Astrocyte of the spinal cord (primary cell): Measurements from ENCODE around the gene AUH.

ENCODE experiments used
- DNase-seq: peaks from one replicate; pipeline ENCODE4 v3.0.0; 2011; ENCODE audit warnings: low read depth, low spot score
- H3K4me3 ChIP-seq: 2 replicates; pipeline ENCODE4 v1.5.1; 2011; ENCODE audit warnings: low read depth, mild to moderate bottlenecking, low read length, moderate library complexity
- in situ Hi-C: cut with HindIII; loops from 2 replicates; pipeline ENCODE4 v1.10.0; 2017; ENCODE audit warnings: low sequenced_read_pairs
- TF ChIP-seq, protein P1 (sequence below): IDR thresholded peaks from 2 replicates; pipeline ENCODE4 v1.5.1; 2012; ENCODE audit warnings: low read depth, mild to moderate bottlenecking, low read length, inconsistent platforms

The AUH gene

DNA sequence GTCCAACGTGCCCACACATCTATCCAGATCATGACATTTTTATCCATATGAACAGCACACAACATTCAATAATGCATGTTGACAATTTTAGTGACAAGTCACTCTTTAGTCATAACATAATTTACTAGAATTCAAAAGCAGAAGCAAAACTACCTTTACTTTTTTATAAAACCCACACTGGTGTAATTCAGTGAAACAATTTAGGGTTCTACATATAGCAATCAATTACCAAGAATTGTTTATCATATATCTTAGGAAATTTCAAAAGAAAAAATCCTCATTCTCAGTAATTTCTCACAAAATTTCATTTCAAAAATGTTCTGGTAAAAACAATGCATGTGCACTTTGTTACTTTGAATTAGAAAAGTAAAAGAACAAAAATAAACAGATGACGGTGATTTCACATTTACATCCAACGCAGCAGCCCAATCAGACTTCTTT is 12.6 kb downstream of the AUH start:
- DNase-seq = no peak
- TF ChIP-seq, protein P1, sequence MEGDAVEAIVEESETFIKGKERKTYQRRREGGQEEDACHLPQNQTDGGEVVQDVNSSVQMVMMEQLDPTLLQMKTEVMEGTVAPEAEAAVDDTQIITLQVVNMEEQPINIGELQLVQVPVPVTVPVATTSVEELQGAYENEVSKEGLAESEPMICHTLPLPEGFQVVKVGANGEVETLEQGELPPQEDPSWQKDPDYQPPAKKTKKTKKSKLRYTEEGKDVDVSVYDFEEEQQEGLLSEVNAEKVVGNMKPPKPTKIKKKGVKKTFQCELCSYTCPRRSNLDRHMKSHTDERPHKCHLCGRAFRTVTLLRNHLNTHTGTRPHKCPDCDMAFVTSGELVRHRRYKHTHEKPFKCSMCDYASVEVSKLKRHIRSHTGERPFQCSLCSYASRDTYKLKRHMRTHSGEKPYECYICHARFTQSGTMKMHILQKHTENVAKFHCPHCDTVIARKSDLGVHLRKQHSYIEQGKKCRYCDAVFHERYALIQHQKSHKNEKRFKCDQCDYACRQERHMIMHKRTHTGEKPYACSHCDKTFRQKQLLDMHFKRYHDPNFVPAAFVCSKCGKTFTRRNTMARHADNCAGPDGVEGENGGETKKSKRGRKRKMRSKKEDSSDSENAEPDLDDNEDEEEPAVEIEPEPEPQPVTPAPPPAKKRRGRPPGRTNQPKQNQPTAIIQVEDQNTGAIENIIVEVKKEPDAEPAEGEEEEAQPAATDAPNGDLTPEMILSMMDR = no peak
- no peak overlapping the region for H3K4me3 ChIP-seq
- in situ Hi-C loops = no loop called here

DNA sequence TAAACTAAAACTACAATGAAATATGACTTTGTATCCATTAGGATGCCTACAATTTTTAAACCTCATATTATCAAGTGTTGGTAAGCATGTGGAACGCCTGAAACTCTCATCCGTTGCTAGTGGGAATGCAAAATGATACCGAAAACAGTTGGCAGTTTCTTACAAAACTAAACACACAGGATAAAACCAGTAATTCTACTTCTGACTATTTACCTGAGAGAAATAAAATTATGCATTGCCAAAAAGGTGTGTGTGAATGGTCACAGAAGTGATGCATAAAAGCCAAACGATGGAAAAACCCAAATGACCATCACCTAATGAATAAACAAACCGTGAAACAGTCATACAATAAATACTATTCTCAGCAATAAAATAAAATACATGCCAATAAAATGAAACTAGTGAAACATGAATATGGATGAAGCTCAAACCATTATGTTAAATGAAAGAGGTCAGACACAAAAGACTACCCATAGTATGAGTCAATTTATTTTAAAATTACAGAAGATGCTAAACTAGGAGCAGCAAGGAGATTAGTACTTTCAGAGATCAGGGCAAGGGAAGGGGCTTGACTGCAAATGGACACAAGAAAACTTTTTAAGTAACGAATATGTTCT is 13.4 kb downstream of the AUH start:
- no peak overlapping the region for H3K4me3 ChIP-seq
- in situ Hi-C loops = no loop called here
- TF ChIP-seq, protein P1 = no peak
- DNase-seq = no peak

DNA sequence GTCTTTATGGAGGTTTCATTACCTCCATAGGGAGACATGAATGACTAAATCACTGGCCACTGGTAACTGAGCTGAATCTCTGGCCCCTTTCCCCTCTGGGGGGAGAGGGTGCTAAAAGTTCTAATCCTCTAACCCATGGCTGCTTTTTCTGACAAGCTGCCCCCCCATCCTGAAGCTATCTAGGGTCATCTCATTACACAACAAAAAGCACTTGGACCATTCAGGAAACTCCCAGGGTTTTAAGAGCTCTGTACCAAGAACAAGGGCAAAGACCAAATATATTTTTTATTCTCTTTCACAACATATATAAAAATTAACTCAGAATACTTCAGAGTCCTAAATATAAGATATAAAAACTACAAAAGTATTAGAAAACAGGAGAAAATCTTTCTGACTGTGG is 14.3 kb downstream of the AUH start:
- no peak overlapping the region for H3K4me3 ChIP-seq
- in situ Hi-C loops = no loop called here
- TF ChIP-seq, protein P1 = no peak
- DNase-seq = no peak

DNA sequence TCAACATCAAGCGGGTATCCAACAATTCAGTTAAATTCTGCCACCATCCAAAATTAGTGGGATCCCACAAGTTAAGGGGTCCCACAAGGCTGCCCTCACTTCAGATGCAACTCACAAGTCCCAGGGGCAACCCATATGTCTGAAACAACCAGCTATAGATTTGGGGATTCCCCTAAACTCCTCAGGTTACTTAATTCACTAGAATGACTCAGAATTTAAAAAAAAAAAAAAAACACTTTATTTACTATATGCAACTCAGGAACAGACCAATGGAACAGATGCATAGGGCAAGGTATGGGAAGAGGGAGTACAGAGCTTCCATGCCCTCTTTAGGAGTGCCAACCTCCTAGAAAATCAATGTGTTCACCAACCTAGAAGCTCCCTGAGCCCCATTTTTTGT is 15.1 kb downstream of the AUH start:
- no peak for DNase-seq
- H3K4me3 ChIP-seq = no peak overlapping the region
- in situ Hi-C loops = no loop called here
- TF ChIP-seq, protein P1 = no peak

DNA sequence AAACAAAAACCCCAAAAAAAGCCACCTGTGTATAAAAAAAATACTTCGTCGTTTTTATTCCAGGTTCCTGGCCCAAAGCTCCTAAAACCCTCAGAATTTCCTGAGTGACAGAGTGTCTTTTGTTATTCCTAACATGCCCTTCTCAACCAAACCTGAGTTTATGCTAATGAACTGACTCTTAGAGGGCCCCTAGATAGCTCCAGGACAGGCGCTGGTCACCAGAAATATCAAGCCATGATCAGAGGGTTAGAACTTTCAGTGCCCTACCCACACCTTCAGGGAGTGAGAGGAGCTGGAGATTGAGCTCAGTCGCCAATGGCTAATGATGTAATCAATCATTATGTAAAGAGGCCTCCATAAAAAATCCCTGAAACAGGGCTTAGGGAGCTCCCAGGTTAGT is 15.7 kb downstream of the AUH start:
- no peak overlapping the region for H3K4me3 ChIP-seq
- TF ChIP-seq, protein P1 = no peak
- no peak for DNase-seq
- in situ Hi-C loops = no loop called here

DNA sequence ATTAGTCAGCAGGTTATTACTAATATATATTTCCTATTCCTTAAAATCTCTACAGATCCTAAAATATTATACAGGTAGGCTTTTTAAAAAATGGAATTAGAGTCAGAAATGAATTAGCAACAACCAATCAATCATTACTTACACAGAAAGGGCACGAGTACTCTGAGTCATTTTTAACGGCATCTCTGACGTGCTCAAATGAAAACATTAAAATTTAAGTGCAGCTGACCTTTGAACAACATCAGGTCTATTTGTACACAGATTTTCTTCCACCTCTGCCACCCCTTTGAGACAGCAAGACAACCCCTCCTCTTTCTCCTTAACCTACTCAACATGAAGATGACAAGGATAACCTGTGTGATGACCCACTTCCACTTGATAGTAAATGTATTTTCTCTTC is 19.1 kb downstream of the AUH start:
- no peak for DNase-seq
- in situ Hi-C loops = no loop called here
- TF ChIP-seq, protein P1 = no peak

More for the DNA sequence above, 19.1 kb downstream of the AUH start:
- H3K4me3 ChIP-seq = no peak overlapping the region
